ENCODE results near the gene PLXNB2.

PLXNB2 gene

GRCh38 chr22:50258361-50259292 lies 48.8 kb downstream of the PLXNB2 start:
- DNase-seq = no peak
- Histone ChIP-seq H3K36me3 (replicated peaks) (peaks cover 9% of the 10 kb centered on the region), H3K4me3 (ENCODE audit: low read depth, low read length) (no peak overlapping the region), H3K27ac (no peak overlapping the region), H3K27me3 (replicated peaks) (no peaks in the 10 kb centered on the region)
- in situ Hi-C loops (cut with HindIII; ENCODE audit: low pct_ligation_motif_present, low sequenced_read_pairs) = no loop called here
- TF ChIP-seq, protein P1, sequence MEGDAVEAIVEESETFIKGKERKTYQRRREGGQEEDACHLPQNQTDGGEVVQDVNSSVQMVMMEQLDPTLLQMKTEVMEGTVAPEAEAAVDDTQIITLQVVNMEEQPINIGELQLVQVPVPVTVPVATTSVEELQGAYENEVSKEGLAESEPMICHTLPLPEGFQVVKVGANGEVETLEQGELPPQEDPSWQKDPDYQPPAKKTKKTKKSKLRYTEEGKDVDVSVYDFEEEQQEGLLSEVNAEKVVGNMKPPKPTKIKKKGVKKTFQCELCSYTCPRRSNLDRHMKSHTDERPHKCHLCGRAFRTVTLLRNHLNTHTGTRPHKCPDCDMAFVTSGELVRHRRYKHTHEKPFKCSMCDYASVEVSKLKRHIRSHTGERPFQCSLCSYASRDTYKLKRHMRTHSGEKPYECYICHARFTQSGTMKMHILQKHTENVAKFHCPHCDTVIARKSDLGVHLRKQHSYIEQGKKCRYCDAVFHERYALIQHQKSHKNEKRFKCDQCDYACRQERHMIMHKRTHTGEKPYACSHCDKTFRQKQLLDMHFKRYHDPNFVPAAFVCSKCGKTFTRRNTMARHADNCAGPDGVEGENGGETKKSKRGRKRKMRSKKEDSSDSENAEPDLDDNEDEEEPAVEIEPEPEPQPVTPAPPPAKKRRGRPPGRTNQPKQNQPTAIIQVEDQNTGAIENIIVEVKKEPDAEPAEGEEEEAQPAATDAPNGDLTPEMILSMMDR (IDR thresholded peaks at IDR 0.05; ENCODE audit: low read depth, low read length, missing control alignments) = no peak

DNA sequence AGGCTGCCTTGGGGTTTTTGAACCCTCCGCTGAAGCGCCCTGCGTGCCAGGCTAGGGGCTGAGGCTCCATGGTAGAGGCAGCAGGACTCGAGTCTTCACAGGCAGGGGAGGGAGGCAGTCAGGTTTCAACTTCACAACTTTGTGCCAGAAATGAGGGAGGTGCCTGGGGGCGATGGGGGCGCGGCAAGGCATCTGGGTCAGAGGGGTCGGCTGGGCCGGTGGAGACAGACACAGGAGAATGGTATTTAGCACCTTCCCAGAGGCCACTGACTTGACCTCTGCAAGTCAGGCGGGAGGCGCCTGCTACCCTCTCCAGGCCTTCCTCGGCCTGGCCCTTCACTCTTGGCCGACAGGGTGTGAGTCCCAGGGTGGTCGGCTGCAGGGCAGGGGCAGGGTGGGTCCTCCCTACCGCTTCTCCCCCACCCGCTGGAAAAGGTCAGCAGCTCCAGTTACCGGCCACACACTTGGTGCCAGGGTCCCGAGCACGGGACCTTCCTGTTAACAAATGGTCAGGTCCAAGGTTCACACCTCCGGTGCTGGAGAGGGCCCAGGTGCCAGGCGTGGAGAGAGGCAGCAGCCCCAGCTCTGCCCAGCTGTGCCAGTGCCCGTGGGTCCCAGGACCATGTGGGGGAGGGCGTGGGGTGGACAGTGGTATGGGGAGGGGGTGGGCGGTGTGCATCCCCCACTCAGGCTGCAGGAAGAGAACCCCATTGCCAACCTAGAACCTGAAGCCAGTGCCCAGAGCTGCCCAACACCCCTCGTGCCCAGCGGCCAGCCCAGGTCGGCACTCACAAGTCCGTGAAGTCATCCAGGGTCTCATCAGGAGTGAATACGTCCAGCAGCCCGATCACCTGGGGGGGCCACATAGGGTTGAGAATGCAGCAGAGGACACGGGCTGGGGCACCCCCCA lies 49.7 kb downstream of the PLXNB2 start:
- H3K27ac ChIP-seq = no peak overlapping the region
- in situ Hi-C loops (cut with HindIII; ENCODE audit: low pct_ligation_motif_present, low sequenced_read_pairs) = no loop called here
- H3K27me3 ChIP-seq (replicated peaks) = no peaks in the 10 kb centered on the region
- TF ChIP-seq, protein P1 (IDR thresholded peaks at IDR 0.05; ENCODE audit: low read depth, low read length, missing control alignments) = no peak
- no peak overlapping the region for H3K4me3 ChIP-seq (ENCODE audit: low read depth, low read length)
- H3K36me3 ChIP-seq (replicated peaks) = peaks cover 9% of the 10 kb centered on the region
- no peak for DNase-seq

DNA sequence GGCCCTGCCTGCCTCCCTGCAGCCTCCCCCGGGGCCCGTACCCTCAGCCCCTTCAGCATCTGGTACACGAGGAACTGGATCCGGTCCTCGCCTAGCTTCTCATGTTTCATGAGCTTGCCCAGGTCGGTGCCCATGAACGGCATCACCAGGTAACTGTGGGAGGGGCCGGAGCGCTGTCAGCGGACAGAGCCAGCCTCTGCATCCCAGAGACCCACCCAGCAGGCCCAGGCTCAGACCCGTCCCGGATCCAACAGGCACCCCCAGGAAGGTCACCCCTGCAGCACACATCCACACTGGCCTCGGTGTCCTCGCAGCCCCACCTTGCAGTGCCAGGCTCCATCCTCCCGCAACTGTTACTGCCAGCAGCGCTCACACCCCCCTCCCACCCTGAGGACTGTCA lies 50.4 kb downstream of the PLXNB2 start:
- Histone ChIP-seq H3K27ac (no peak overlapping the region), H3K27me3 (replicated peaks) (no peaks in the 10 kb centered on the region), H3K4me3 (ENCODE audit: low read depth, low read length) (no peak overlapping the region), H3K36me3 (replicated peaks) (peaks cover 9% of the 10 kb centered on the region)
- TF ChIP-seq, protein P1 (IDR thresholded peaks at IDR 0.05; ENCODE audit: low read depth, low read length, missing control alignments) = no peak
- DNase-seq = no peak
- in situ Hi-C loops (cut with HindIII; ENCODE audit: low pct_ligation_motif_present, low sequenced_read_pairs) = no loop called here

- TF ChIP-seq, protein P1 (IDR thresholded peaks at IDR 0.05; ENCODE audit: low read depth, low read length, missing control alignments) = no peak
- Histone ChIP-seq H3K27ac (no peak overlapping the region), H3K27me3 (replicated peaks) (no peaks in the 10 kb centered on the region), H3K4me3 (ENCODE audit: low read depth, low read length) (no peak overlapping the region), H3K36me3 (replicated peaks) (peaks cover 9% of the 10 kb centered on the region)
- in situ Hi-C loops (cut with HindIII; ENCODE audit: low pct_ligation_motif_present, low sequenced_read_pairs) = no loop called here
- no peak for DNase-seq
Observed at GRCh38 chr22:50256258-50256862, 51.1 kb downstream of the PLXNB2 start.

DNA sequence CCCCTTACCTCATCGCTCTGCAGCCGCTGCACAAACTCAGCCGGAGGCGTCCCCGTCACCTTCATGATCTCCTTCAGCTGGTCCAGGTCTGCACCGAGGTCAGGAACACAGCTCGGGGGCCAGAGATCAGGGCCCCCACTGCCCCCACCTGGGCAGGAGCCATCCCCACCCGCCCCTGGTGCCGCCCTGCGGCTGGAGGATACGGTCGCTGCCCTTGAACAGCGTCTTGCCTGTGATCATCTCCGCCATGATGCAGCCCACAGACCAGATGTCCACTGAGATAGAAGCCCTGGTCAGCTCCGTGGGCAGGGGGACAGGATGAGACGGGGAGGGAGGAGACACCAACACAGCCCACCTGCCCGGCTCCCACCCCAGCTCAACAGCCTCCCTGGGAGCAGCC lies 51.8 kb downstream of the PLXNB2 start:
- Histone ChIP-seq H3K36me3 (replicated peaks) (peaks cover 9% of the 10 kb centered on the region), H3K27me3 (replicated peaks) (no peaks in the 10 kb centered on the region), H3K4me3 (ENCODE audit: low read depth, low read length) (no peak overlapping the region), H3K27ac (no peak overlapping the region)
- TF ChIP-seq, protein P1 (IDR thresholded peaks at IDR 0.05; ENCODE audit: low read depth, low read length, missing control alignments) = no peak
- DNase-seq = no peak
- in situ Hi-C loops (cut with HindIII; ENCODE audit: low pct_ligation_motif_present, low sequenced_read_pairs) = no loop called here
